ENCODE measurements around the gene DZANK1. TPM values are rescaled to one million over a fixed set of nuclear protein-coding genes. Genes with fewer than 3 reads are reported as not detected.

The DZANK1 gene
- total RNA-seq (ENCODE audit: low replicate concordance) = 5.3 and 8.3 TPM in 2 replicates

- Mint-ChIP-seq H3K4me3 (peak within 1 kb of the TSS; percentile 99), H3K36me3 (no peaks in the 10 kb centered on the region), H3K4me1 (peaks cover 23% of the 10 kb centered on the region), H3K9me3 (no peaks in the 10 kb centered on the region), H3K27ac (peak within 1 kb of the TSS; percentile 100), H3K27me3 (ENCODE audit: insufficient read depth, low read depth) (no peaks in the 10 kb centered on the region)
- H3K4me3 ChIP-seq = peak within 1 kb of the TSS; percentile 83
- H4K20me1 ChIP-seq (ENCODE audit: low read depth) = no peaks in the 10 kb centered on the region
- no peaks in the 10 kb centered on the region for H3K27me3 ChIP-seq
- no peaks in the 10 kb centered on the region for H3K36me3 ChIP-seq
- peak within 1 kb of the TSS; percentile 81 for H3K4me2 ChIP-seq
- peaks cover 13% of the 10 kb centered on the region for H3K4me1 ChIP-seq
- peak; percentile 99 for DNase-seq (ENCODE audit: low spot score)
- peak within 1 kb of the TSS; percentile 100 for H3K27ac ChIP-seq
- H2AFZ ChIP-seq (replicated peaks) = peak within 1 kb of the TSS; percentile 97
- H3K9ac ChIP-seq = peak within 1 kb of the TSS; percentile 96
- no peaks in the 10 kb centered on the region for H3K9me3 ChIP-seq (ENCODE audit: low read depth)
- peaks cover 14% of the 10 kb centered on the region for H3F3A ChIP-seq (ENCODE audit: low read depth)
- no peak for TF ChIP-seq CTCF (IDR thresholded peaks at IDR 0.05)
- peaks cover 45% of the 10 kb centered on the region for H3K79me2 ChIP-seq (ENCODE audit: low read depth)
Observed at GRCh38 chr20:18466894-18467730, at the start of gene DZANK1, which contains the start of gene POLR3F. Gene DZANK1, minus strand, starts transcription at chr20:18467030. Its CDS starts 1,672 bp downstream, at chr20:18465358. Gene POLR3F, plus strand, starts transcription at chr20:18467390. Its CDS starts 117 bp downstream, at chr20:18467507.

- Histone ChIP-seq H3K79me2 (ENCODE audit: low read depth) (peaks cover 6% of the 10 kb centered on the region), H3K9me3 (ENCODE audit: low read depth) (no peaks in the 10 kb centered on the region), H3K36me3 (peaks cover 26% of the 10 kb centered on the region), H3K27ac (no peak overlapping the region), H3K9ac (no peak overlapping the region), H3K4me1 (no peaks in the 10 kb centered on the region), H3K4me2 (no peak overlapping the region), H3K4me3 (no peak overlapping the region), H4K20me1 (ENCODE audit: low read depth) (no peaks in the 10 kb centered on the region), H3F3A (ENCODE audit: low read depth) (no peaks in the 10 kb centered on the region), H2AFZ (replicated peaks) (no peak overlapping the region), H3K27me3 (no peaks in the 10 kb centered on the region)
- Mint-ChIP-seq H3K36me3 (peaks cover 9% of the 10 kb centered on the region), H3K4me1 (no peaks in the 10 kb centered on the region), H3K27me3 (ENCODE audit: insufficient read depth, low read depth) (no peaks in the 10 kb centered on the region), H3K9me3 (no peaks in the 10 kb centered on the region), H3K27ac (no peak overlapping the region), H3K4me3 (no peak overlapping the region)
- no peak for TF ChIP-seq EZH2 (IDR thresholded peaks at IDR 0.05)
- no peak for TF ChIP-seq EZH2phosphoT487 (IDR thresholded peaks at IDR 0.05)
- TF ChIP-seq CTCF (IDR thresholded peaks at IDR 0.05) = no peak
- DNase-seq (ENCODE audit: low spot score) = no peak
Observed at GRCh38 chr20:18515973-18516372, 49.1 kb upstream of the DZANK1 start.

GRCh38 chr20:18514127-18514526, 47.3 kb upstream of the DZANK1 start:
- H3K9me3 ChIP-seq (ENCODE audit: low read depth) = no peaks in the 10 kb centered on the region
- Mint-ChIP-seq H3K9me3 (no peaks in the 10 kb centered on the region), H3K4me1 (peaks cover under 1% of the 10 kb centered on the region), H3K27me3 (ENCODE audit: insufficient read depth, low read depth) (peaks cover 2% of the 10 kb centered on the region), H3K27ac (no peak overlapping the region), H3K36me3 (peaks cover 9% of the 10 kb centered on the region), H3K4me3 (no peak overlapping the region)
- no peaks in the 10 kb centered on the region for H4K20me1 ChIP-seq (ENCODE audit: low read depth)
- H3K4me2 ChIP-seq = no peak overlapping the region
- H3K36me3 ChIP-seq = peaks cover 26% of the 10 kb centered on the region
- H3K79me2 ChIP-seq (ENCODE audit: low read depth) = peaks cover 12% of the 10 kb centered on the region
- no peak overlapping the region for H3K4me3 ChIP-seq
- no peak for DNase-seq (ENCODE audit: low spot score)
- no peaks in the 10 kb centered on the region for H3K4me1 ChIP-seq
- H3K27ac ChIP-seq = no peak overlapping the region
- H3K9ac ChIP-seq = no peak overlapping the region
- H3K27me3 ChIP-seq = no peaks in the 10 kb centered on the region
- H3F3A ChIP-seq (ENCODE audit: low read depth) = no peaks in the 10 kb centered on the region
- no peak overlapping the region for H2AFZ ChIP-seq (replicated peaks)
- TF ChIP-seq CTCF (IDR thresholded peaks at IDR 0.05) (no peak), EZH2phosphoT487 (IDR thresholded peaks at IDR 0.05) (no peak), EZH2 (IDR thresholded peaks at IDR 0.05) (no peak)
